Common myeloid progenitor, CD34-positive (primary cell): Measurements from ENCODE around the gene MEOX1.

Experiments used
- CTCF ChIA-PET: fragments of 350-600 bp; sonication (Branson Sonifier 250); formaldehyde crosslinking; loops from one replicate; lab custom pipeline; 2021; ENCODE audit warnings: antibody characterized with exemption; lab: Charles Lee
- POLR2A ChIA-PET: fragments of 350-600 bp; sonication (Branson Sonifier 250); formaldehyde crosslinking; loops from one replicate; lab custom pipeline; 2021; ENCODE audit warnings: antibody characterized with exemption; lab: Charles Lee
- DNase-seq, 3 donors: peaks; one replicate each; pipeline versions ENCODE4 v3.0.0 to v3.0.0-alpha.2; 2013
- H3K27ac ChIP-seq, 2 experiments: 1 replicate in 1 of 2; 2 replicates in 1 of 2; pipeline ENCODE4 v1.7.0; 2013; ENCODE audit warnings: inconsistent platforms in 2 of 2, low read length in 2 of 2, mild to moderate bottlenecking in 2 of 2, low read depth in 1 of 2, moderate library complexity in 1 of 2; ENCODE audit not compliant: severe bottlenecking in 2 of 2, insufficient read depth in 1 of 2, poor library complexity in 1 of 2
- H3K27me3 ChIP-seq, 5 experiments: replicated peaks in 2 of 5; 1 replicate in 3 of 5; 2 replicates in 2 of 5; pipeline versions ENCODE4 v1.6.1 to v1.7.0; 2013; ENCODE audit warnings: low read length in 4 of 5, mild to moderate bottlenecking in 2 of 5, moderate library complexity in 2 of 5, inconsistent platforms in 1 of 5; ENCODE audit not compliant: insufficient read depth in 5 of 5, control insufficient read depth in 4 of 5
- H3K36me3 ChIP-seq, 4 experiments: 1 replicate in 2 of 4; 2 replicates in 2 of 4; pipeline versions ENCODE4 v1.6.1 to v1.7.0; 2013; ENCODE audit warnings: low read length in 3 of 4, control low read depth in 1 of 4, mild to moderate bottlenecking in 1 of 4; ENCODE audit not compliant: control insufficient read depth in 4 of 4, insufficient read depth in 4 of 4
- H3K4me1 ChIP-seq, 4 experiments: 1 replicate in 3 of 4; 2 replicates in 1 of 4; pipeline versions ENCODE4 v1.6.1 to v1.7.1; 2013; ENCODE audit warnings: low read length in 3 of 4, mild to moderate bottlenecking in 3 of 4, control low read depth in 1 of 4, inconsistent platforms in 1 of 4, moderate library complexity in 1 of 4; ENCODE audit not compliant: control insufficient read depth in 4 of 4, insufficient read depth in 4 of 4; ENCODE audit errors: control extremely low read depth in 1 of 4
- H3K4me3 ChIP-seq, 7 experiments: 1 replicate in 4 of 7; 2 replicates in 3 of 7; pipeline versions ENCODE4 v1.5.1 to v1.7.0; 2013; ENCODE audit warnings: mild to moderate bottlenecking in 7 of 7, low read length in 6 of 7, moderate library complexity in 6 of 7, inconsistent platforms in 2 of 7, low read depth in 2 of 7, control low read depth in 1 of 7; ENCODE audit not compliant: insufficient read depth in 4 of 7, control insufficient read depth in 1 of 7; ENCODE audit errors: extremely low read depth in 1 of 7
- H3K9me3 ChIP-seq, 5 experiments: 1 replicate in 4 of 5; 2 replicates in 1 of 5; pipeline versions ENCODE4 v1.6.1 to v1.7.1; 2013; ENCODE audit warnings: low read length in 4 of 5, mild to moderate bottlenecking in 2 of 5, inconsistent platforms in 1 of 5, low read depth in 1 of 5, moderate library complexity in 1 of 5; ENCODE audit not compliant: control insufficient read depth in 4 of 5, insufficient read depth in 2 of 5; ENCODE audit errors: control extremely low read depth in 1 of 5
- WGBS: methylation state at CpG from one replicate; pipeline ENCODE4 v1.1.5; 2013; ENCODE audit not compliant: insufficient coverage; 5-methylcytosine and 5-hydroxymethylcytosine counted together

Gene MEOX1

GRCh38 chr17:43695970-43696865 lies 34.5 kb upstream of the MEOX1 start:
- Histone ChIP-seq H3K27me3 (peaks cover 0 to 30% (median 22%) of the 10 kb centered on the region in 5 experiments), H3K4me1 (peaks cover 4 to 17% (median 6%) of the 10 kb centered on the region in 4 experiments), H3K4me3 (no peak overlapping the region), H3K36me3 (no peaks in the 10 kb centered on the region), H3K27ac (no peak overlapping the region), H3K9me3 (peaks cover 0 to 5% (median 0%) of the 10 kb centered on the region in 5 experiments)
- POLR2A ChIA-PET = no interaction called here
- peak in 1 of 3 donors; percentile 51 for DNase-seq
- WGBS = 77% methylated on average over 10 of the region's 12 CpGs
- CTCF ChIA-PET = interaction anchor here (0.9 to 13.6 kb wide), 11 partner anchors 10 to 170 kb away, joined by 3 to 555 read pairs (median 6); partner anchors contain the start of genes CD300LG, DUSP3 and SOST

- ChIA-PET POLR2A (interaction anchor here (0.6 to 1.4 kb wide), 2 partner anchors 42 to 66 kb away, joined by 3 to 4 read pairs; no protein-coding TSS in a partner anchor), CTCF (interaction anchor here (0.5 to 13.6 kb wide), 22 partner anchors 8 to 745 kb away, joined by 3 to 555 read pairs (median 4); partner anchors contain the start of genes CD300LG and SOST)
- WGBS = 13% methylated on average over 8 of the region's 11 CpGs
- DNase-seq = peak; percentile 82 to 89 (median 85)
- Histone ChIP-seq H3K4me3 (no peak overlapping the region), H3K9me3 (peaks cover 0 to 3% (median 0%) of the 10 kb centered on the region in 5 experiments), H3K36me3 (no peaks in the 10 kb centered on the region), H3K27ac (no peak overlapping the region), H3K27me3 (peaks cover 0 to 18% (median 14%) of the 10 kb centered on the region in 5 experiments), H3K4me1 (peaks cover 0 to 11% (median 0%) of the 10 kb centered on the region in 4 experiments)
These were observed 32.6 kb upstream of the MEOX1 start for GRCh38 chr17:43694081-43694870.

- Histone ChIP-seq H3K9me3 (no peaks in the 10 kb centered on the region), H3K4me1 (peaks cover 0 to 8% (median 0%) of the 10 kb centered on the region in 4 experiments), H3K27me3 (peaks cover 0 to 8% (median 0%) of the 10 kb centered on the region in 5 experiments), H3K4me3 (no peak overlapping the region), H3K27ac (no peak overlapping the region), H3K36me3 (no peaks in the 10 kb centered on the region)
- 96% methylated on average over 4 of the region's 6 CpGs for WGBS
- ChIA-PET POLR2A (no interaction called here), CTCF (interaction anchor here (1.7 to 13.6 kb wide), 4 partner anchors 11 to 114 kb away, joined by 4 to 555 read pairs (median 63); partner anchors contain the start of gene SOST)
- DNase-seq = no peak
These were observed 29.6 kb upstream of the MEOX1 start for GRCh38 chr17:43691317-43691693.

GRCh38 chr17:43690624-43691316 lies 29.0 kb upstream of the MEOX1 start:
- Histone ChIP-seq H3K36me3 (no peaks in the 10 kb centered on the region), H3K4me3 (no peak overlapping the region), H3K9me3 (no peaks in the 10 kb centered on the region), H3K4me1 (peaks cover 0 to 3% (median 0%) of the 10 kb centered on the region in 4 experiments), H3K27me3 (peaks cover 0 to 7% (median 0%) of the 10 kb centered on the region in 5 experiments), H3K27ac (no peak overlapping the region)
- no peak for DNase-seq
- ChIA-PET POLR2A (no interaction called here), CTCF (interaction anchor here (1.7 to 13.6 kb wide), 3 partner anchors 11 to 113 kb away, joined by 4 to 555 read pairs (median 89); partner anchors contain the start of gene SOST)
- WGBS = 97% methylated on average over 6 of the region's 9 CpGs

GRCh38 chr17:43689814-43690213 lies 28.1 kb upstream of the MEOX1 start:
- ChIA-PET CTCF (interaction anchor here (0.7 kb wide), 1 partner anchor 67 kb away, joined by 4 read pairs; no protein-coding TSS in a partner anchor), POLR2A (no interaction called here)
- H3K4me3 ChIP-seq = no peak overlapping the region

GRCh38 chr17:43689131-43689530 lies 27.4 kb upstream of the MEOX1 start:
- Histone ChIP-seq H3K4me3 (no peak overlapping the region), H3K36me3 (no peaks in the 10 kb centered on the region), H3K27me3 (peaks cover 0 to 5% (median 0%) of the 10 kb centered on the region in 5 experiments), H3K4me1 (no peaks in the 10 kb centered on the region), H3K27ac (no peak overlapping the region), H3K9me3 (no peaks in the 10 kb centered on the region)
- no peak for DNase-seq
- ChIA-PET CTCF (interaction anchor here (0.7 kb wide), 1 partner anchor 67 kb away, joined by 4 read pairs; no protein-coding TSS in a partner anchor), POLR2A (no interaction called here)
- no CpG with 5 or more reads among the region's 3 CpGs for WGBS

More at GRCh38 chr17:43689814-43690213, 28.1 kb upstream of the MEOX1 start:
- WGBS = 65% methylated on average over 5 of the region's 6 CpGs
- H3K4me1 ChIP-seq = peaks cover 0 to 1% (median 0%) of the 10 kb centered on the region in 4 experiments
- H3K36me3 ChIP-seq = no peaks in the 10 kb centered on the region
- no peaks in the 10 kb centered on the region for H3K9me3 ChIP-seq
- H3K27ac ChIP-seq = no peak overlapping the region
- no peak for DNase-seq
- H3K27me3 ChIP-seq = peaks cover 0 to 7% (median 0%) of the 10 kb centered on the region in 5 experiments
